ENCODE data around the gene DAPL1.
"Not testable (repeated sequence)": the region's sequence is repeated elsewhere in the genome, so short reads cannot be mapped to it uniquely, and the experiment has no call there.

The DAPL1 gene

DNA sequence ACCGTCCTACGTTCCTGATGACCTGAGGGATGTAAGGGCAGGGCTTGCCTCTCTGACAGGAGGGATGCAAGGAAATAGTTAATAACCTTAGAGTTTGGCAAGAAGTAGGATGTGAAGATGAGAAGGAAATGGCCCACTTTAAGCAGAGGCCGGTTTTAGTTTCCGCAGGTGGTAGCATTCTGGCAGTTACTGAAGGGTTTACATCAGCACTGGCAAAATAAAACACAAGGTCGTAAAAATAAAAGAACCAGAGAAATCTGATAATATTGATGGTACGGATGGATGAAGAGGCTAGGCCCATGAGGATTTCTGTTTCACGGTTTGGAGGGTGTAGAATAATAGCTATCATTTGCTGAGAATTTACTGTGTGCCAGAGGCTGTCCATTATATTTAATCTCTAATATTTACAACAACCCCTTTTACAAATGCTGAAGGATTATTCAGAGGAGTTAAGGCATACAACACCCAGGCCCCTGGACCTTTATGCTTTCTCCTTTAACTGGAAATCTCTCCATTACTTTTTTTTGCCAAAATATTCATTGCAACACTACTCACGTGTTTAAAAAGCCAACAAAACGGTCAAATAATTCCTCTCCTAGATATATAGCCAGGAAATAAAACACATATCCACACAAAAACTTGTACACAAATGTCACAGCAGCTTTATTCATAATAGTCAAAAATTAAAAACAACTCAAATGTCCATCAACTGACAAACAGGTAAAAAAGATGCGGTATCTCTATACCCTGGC, 28.5 kb downstream of the DAPL1 start:
- no peak for DNase-seq

DNA sequence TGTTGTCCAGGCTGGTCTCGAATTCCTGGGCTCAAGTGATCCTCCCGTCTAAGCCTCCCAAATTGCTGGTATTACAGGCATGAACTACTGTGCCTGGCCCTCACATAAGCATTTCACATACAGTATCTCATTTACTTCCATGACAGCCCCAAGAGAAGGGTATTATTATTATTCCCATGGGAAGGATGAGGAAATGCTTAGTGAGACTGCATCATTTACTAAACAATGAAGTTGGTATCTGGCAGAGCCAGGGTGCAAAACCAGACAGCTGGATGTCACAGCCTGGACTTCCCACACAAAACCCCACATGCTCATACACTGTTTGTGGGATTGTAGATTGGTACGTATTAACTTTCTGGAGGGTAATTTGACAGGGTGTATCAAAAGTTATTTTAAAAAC, 29.9 kb downstream of the DAPL1 start:
- no peak for DNase-seq

DNA sequence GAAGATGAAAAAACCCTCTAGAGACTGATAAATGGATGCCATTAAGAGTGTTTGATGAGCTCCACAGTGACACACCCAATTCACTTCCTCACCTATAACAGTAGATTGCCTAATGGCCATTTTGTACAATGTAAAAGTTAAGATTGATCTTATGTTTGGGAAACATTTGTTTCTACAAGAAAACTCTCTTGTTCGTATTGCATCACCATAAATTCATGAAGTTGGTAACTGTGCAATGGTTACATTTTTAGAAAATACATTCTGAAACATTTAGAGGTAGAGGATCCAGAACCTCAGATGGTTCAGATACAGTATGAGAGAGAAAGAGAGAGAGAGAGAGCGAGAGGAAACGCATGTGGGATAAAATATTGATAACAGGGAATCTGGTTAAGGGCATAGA, 31.8 kb downstream of the DAPL1 start:
- DNase-seq: no peak

DNA sequence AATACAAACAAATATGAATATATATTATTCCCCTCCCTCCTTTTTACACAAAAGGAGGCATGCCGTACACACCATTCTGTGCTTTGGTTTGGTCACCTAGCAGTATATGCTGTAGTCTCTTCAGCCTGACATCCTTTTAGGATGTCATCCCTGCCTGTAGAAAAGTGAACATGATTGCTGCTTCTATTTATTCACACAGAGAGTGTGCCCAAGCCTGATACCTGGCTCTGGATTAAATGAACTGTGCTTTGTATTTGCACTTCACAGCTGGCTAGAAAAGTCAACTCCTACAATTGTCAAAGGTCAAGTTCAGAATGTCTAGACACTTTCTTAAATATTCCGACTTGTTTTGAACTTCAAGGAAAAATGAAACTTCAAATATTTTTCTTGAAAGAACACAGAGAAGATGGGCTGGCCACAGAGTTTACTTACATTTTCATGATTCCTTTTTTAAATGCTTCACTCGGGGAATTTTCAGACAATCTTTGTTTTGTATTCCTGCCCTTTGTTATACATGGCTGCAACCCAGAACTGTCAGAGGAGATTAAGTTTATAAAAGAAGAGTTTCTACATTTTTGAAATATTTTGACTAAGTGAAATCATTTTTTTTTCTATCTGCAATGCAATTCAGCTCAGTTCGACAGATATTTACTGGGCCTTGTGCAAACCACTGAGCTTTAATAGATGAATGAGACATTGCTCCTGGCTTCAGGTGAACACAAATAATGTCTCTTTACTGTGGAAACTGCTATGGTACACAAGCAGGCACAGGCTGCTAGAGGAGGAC, 33.5 kb downstream of the DAPL1 start:
- no peak for DNase-seq

DNA sequence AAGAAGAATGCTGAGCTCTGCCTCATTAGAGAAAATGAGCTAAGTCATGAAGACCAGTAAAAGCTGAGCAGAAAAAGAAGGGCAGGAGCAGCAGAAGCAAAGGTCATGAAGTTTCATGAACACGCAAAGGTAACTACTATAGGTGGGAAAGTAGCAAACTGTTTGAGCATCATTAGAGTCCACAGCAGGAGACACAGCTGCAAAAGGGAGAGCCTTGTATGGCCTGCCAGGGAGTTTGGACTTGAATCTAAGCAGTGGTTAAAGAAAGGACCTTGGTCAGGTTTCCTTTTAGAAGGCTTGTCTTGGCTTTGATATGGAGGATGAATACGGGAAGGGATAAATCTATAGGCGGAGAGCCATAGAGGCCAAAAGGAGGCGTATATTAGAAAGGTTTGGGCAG, 34.0 kb downstream of the DAPL1 start:
- DNase-seq: no peak

DNA sequence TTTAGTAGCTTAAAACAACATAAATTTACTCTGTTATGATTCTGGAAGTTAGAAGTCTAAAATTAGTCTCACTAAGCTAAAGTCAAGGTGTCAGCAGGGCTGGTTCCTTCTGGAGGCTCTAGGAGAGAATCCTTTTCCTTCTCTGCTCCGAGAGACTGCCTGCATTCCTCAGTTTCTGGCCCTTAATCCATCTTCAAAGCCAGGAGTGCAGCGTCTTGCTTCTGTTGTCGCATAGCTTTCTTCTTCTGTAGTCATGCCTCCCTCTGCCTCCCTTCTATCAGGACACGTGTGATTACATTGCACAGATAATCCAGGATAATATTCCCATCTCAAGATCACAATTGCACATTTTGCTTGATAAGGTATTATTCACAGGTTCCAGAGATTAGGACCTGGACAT, 35.1 kb downstream of the DAPL1 start:
- no peak for DNase-seq

DNA sequence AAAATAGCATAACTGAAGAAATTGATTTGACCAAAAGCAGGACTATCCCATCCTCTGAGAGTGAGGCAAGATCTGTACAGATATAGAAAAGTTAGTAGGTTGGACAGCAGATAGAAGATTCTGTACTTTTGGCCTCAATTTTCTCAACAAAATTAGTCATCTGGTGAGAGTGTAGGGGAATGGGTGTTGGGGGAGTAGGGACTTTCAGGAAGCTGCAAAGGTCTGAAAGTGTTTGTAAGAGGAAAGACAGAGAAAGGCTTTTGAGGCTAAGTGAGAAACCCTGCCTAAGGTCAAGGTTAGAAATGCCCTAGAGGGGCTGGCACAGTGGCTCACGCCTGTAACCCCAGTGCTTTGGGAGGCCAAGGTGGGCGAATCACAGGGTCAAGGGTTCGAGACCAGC, 40.3 kb downstream of the DAPL1 start:
- no peak for DNase-seq

DNA sequence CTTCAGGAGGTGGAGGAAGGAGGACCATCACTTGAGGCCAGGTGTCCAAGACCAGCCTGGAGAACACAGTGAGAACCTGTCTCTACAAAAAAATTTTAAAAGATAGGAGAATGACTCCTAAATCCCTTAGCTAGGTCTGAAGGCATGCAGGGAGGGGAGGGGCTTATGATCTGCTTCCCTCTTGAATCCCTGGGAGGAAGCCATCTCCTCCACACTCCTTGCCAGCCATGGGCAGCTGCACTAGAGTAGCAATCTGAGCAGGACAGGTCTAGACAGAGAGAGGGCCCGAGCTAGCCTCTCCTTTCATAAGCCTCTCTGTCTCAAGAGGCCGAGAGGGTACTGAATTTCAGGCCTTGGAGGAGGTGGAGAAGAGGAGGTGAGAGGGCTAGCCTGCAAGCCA, 42.5 kb downstream of the DAPL1 start:
- no peak for DNase-seq

DNA sequence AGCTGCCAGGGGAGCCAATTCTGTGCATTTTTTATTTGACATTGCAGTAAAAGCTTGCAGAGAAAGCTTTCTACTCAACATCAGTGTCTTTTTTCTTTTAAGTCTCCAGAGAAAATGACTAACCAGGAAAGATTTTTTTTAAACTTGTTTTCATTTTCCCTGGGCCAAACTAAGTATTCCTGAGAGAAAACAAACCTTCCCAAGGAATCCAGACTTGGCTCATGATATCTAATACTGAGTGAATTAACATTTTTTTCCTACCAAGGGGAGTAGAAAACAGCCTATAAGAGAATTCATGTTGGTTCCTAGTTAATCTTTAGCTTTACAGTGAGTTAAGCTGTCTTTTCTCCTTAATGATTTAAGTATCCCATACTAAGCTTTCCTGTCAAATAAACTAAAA, 46.7 kb downstream of the DAPL1 start:
- DNase-seq: no peak

DNA sequence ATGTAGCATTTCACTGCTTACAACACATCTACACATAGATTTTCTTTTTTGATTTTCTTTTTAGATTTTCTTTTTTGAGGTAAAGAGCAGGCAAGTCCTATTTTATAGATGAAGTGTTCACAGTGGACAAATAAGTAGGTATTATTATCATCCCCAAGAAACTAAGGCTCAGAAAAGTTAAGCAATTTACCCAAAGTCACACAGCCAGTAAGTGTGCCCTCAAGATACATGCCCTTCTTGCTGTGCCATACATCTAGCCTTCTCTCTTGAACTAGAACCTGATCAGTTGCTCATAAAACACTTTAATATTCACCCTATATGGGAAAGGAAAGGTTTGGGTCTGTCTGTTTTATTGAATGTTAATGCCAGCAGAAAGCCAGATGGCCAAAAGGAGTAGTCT, 50.3 kb downstream of the DAPL1 start:
- no peak for DNase-seq

DNA sequence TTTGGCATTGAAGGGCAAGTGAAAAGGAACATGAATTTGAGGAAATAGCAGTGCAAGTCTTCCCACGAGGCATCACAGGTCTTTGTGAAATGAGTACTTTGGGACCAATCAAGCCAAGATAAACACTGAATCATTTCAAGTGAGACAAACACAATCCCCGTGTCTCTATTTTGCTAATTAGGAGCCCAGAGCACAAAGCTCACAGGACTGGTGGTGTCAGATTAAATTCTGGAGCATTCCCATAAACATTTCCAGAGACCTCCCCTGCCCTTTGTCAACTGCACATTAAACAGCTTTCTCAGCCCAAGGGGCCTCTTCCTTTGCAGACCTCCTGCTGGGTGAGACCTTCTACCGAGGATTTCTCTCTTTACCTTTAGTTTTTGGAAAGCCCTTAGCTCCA, 50.7 kb downstream of the DAPL1 start:
- no peak for DNase-seq

DNA sequence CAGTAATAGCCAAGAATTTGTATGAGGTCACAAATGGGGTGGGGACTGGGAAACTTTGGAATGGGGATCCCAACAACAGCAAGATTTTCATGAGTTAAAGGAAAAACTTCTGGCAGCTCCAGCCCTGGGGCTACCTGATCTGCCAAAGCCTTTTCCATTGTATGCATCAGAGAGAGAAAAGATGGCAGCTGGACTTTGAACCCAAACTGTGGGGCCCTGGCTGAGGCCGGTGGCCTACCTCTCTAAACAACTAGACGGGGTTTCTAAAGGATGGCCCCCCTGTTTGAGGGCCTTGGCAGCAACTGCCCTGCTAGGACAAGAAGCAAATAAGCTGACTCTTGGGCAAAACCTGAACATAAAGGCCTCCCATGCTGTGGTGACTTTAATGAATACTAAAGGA, 52.4 kb downstream of the DAPL1 start:
- DNase-seq: not testable (repeated sequence)

DNA sequence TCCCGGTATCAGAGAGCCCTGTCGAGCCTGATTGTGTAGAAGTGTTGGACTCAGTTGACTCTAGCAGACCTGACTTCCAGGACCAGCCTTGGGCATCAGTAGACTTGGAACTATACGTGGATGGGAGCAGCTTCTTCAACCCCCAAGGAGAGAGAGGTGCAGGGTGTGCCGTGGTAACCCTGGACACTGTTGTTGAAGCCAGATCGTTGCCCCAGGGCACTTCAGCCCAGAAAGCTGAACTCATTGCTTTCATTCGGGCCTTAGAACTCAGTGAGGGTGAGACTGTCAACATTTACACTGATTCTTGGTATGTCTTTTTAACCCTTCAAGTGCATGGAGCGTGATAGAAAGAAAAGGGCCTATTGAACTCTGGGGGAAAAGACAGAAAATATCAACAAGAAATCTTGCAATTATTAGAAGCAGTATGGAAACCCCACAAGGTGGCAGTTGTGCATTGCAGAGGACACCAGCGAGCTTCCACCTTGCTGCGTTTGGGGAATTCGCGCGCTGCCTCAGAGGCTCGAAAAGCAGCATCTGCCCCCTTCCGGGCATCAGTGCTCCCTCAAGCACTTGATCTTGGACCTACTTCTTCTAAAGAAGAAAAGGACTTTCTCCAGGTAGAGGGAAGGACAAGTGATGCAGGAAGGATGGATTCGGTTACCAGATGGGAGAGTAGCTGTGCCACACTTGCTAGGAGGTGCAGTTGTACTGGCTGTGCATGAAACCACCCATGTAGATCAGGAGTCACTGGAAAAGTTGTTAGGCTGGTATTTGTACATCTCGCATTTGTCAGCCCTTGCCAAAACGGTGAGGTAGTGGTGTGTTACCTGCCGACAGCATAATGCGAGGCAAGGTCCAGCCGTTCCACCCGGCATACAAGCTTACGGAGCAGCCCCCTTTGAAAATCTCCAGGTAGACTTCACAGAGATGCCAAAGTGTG, 53.2 kb downstream of the DAPL1 start:
- DNase-seq: not testable (repeated sequence)

DNA sequence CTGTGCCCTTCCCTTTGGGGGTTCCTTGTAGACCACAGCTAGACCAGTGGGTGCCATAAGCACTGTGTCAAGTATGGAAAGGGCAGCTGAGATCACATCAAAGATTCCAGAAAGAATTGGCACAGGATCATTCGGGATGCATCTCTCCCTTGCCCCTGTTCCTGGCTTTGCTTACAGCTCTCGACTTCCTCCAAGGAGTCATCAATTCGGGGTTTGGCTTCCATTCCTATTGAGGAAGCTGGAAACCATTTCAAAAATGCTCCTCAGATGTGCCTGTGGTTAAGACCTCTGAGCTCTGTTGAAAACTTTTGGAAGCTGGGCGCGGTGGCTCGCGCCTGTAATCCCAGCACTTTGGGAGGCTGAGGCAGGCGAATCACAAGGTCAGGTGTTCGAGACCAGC, 65.1 kb downstream of the DAPL1 start:
- not testable (repeated sequence) for DNase-seq

DNA sequence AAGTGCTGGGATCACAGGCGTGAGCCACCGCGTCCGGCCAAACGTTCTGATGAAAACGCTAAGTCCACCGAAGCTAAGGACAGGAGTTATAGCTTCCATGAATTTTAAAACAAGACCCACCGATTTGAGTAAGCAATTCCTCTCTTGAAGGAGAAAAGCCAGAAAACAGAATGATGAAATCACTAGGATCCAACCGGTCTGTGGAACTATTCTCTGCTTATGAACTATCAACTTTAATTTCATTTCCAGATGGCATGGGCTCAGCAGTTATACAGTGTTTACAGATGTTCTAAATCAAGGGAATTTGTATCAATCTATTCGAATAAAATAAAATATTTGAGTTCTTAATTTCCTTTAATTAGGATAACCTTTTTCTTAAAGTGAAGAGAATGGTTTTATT, 66.5 kb downstream of the DAPL1 start:
- DNase-seq: not testable (repeated sequence)

DNA sequence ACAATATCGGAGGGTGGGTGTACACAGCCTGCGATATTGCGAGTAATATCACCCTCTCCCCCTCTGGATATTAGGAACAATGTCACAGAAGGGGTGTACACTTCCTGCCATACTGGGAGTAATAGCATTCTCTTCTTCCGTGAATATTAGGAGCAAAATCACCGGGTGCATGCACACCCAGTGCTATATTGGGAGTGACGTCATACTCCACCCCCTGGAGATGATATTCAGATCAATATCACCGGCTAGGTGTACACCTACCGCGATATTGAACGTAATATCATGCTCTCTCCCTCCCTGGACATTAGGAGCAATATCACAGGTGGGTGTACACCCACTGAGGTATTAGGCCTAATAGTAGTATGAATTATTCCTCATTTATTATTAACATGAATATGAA, 70.4 kb downstream of the DAPL1 start:
- not testable (repeated sequence) for DNase-seq
